ENCODE results near the gene LRRC49.

GRCh38 chr15:71096676-71097075 lies 204.1 kb downstream of the LRRC49 start:
- TF ChIP-seq POLR2A (IDR thresholded peaks at IDR 0.05; ENCODE audit: low read depth, low read length) = no peak
- no peak for TF ChIP-seq CEBPB (IDR thresholded peaks at IDR 0.05; ENCODE audit: borderline replicate concordance in 1 of 2, low read depth in 2 of 2, low read length in 2 of 2)
- TF ChIP-seq RFX5 (IDR thresholded peaks at IDR 0.05; ENCODE audit: low read depth, low read length) = no peak
- TF ChIP-seq CREB1 (IDR thresholded peaks at IDR 0.05; ENCODE audit: low read depth) = no peak
- TF ChIP-seq ZNF274 (IDR thresholded peaks at IDR 0.05; ENCODE audit: insufficient read depth, insufficient read length) = no peak
- TF ChIP-seq FOXM1 (IDR thresholded peaks at IDR 0.05; ENCODE audit: low read depth, low read length) = no peak
- TF ChIP-seq PML (IDR thresholded peaks at IDR 0.05; ENCODE audit: low read length) = no peak
- no peak for TF ChIP-seq CTCF (IDR thresholded peaks at IDR 0.05 in 2 of 3, conservative IDR thresholded peaks at IDR 0.05 in 1 of 3; ENCODE audit: control insufficient read depth in 2 of 3, extremely low read depth in 1 of 3, insufficient read depth in 1 of 3, low read depth in 3 of 3, low read length in 3 of 3)
- no peak for TF ChIP-seq PBX3 (IDR thresholded peaks at IDR 0.05; ENCODE audit: insufficient replicate concordance, low read depth, low read length)
- TF ChIP-seq ZNF24 (IDR thresholded peaks at IDR 0.05) = no peak
- no peak for TF ChIP-seq SREBF1 (IDR thresholded peaks at IDR 0.05; ENCODE audit: low read length)

Measured in GM12878 (cell line).